ENCODE data around the gene IL22RA1.

IL22RA1 gene

GRCh38 chr1:24111996-24112779 is 30.8 kb downstream of the IL22RA1 start, which contains the start of gene MYOM3:
Gene MYOM3, minus strand, starts transcription at chr1:24112135. Its CDS starts 3,499 bp downstream, at chr1:24108636.
- peak; percentile 50 to 77 for DNase-seq

DNA sequence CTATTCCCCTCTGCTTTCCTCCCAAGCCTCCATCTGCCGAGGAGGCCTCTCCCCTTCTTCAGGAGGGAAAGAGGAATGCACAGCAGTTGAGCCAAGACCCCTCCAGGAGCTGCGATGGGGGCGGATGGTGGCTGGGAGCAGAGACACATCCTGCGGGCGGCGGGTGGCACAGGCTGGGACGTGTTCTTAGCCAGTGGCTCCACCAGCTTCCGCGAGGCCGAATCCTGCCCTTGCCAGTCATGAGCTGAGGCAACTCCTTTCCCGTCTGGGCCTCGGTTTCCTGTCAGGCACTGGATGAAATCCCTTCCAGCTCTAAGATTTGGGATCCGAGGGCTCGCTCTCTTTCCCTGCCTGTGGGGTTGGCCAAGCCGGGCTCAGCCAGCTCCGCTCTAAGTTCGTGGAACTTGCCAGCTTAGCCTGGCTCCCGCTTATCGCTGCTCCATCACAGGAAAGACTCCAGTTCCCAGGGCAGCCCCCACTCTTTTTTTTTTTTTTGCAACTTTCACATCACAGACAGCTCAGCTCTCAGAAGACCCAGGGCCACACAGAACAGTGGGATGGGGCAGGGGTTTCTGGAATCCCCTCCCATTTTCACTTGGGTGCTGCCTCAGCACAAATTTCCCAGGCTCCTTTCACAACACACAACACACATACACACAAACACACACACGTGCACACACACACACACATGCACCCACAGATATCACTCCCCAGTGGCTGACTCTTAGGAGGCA is 31.5 kb downstream of the IL22RA1 start:
- no peak for DNase-seq

DNA sequence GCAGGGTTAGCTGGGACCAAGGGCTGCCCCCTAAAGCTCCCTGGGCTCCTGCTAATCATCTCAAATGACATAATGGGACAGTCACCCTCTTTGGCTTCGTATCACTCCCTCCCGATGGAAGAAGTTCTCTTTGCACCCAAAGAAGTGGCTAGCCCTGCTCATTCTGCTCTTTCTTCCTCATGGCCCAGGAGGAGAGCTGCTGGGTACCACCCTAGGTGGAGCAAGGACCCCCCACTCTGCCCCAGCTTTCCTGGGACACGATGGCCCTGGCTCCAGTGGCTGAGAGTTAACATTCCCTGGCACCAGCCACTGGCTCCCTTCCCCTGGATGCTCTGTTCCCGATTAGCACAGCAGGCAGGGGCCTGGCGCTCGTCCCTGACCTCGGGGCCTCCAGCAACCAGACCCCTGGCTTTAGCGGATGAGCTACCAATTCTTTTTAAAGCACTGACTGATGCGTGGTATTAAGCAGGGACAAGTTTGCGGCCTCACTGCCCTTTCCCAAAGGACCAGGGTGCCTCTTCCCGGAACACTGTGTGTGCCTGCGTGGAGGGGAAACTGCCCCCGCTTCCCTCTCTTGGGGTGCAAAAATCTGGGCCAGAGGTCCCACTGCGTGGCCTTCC is 32.2 kb downstream of the IL22RA1 start:
- no peak for DNase-seq

DNA sequence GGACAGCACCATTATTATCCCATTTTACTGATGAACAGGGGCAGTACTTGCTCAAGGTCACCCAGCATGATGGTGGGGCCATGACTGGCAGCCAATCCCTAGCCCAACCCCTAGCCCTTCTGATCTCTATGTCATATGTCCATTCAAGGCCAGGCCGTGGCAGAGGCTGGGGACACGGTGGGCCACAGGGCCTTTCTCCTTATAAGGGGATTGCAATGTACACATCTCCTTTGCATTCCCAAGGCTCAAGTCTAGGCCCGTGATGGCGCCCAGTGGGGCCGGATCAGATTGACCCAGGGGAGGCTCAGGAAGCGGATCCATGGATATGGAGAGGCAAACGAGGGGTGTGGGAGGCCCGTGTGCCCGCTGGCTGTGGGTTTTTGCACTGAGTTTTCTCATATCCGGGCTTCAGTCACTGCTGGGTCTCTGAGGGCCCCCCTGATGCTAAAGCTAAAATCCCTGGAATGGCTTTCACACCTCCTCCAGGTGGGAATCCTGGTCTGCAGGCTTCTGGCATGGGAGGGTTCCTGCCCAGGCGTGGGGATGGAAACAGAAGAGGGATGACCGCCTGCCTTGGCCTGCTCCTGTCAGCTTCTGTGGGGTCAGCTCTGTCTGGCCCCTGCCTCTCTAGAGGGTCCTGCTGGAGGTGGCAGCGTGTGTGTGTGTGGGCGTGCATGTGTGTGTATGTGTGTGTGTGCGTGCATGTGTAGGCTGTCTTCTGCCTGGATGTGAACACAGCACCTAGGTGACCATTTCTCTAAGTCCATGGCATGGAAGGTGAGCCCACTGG is 33.1 kb downstream of the IL22RA1 start:
- DNase-seq: no peak

DNA sequence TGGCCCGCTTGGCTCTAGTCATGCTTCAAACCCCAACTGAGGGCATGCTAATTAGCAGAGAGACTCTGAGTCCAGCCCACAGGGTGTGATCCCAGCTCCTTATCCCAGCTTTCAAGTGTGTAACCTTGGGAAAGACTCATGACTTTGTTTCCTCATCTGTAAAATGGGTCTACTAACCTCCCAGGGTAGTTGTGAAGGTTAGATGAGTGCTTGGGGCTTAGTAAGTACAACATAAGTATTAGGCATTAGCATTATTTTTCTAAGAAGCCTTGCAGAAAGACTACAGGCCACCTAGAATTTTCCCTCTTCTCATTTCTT is 33.8 kb downstream of the IL22RA1 start:
- DNase-seq: no peak

DNA sequence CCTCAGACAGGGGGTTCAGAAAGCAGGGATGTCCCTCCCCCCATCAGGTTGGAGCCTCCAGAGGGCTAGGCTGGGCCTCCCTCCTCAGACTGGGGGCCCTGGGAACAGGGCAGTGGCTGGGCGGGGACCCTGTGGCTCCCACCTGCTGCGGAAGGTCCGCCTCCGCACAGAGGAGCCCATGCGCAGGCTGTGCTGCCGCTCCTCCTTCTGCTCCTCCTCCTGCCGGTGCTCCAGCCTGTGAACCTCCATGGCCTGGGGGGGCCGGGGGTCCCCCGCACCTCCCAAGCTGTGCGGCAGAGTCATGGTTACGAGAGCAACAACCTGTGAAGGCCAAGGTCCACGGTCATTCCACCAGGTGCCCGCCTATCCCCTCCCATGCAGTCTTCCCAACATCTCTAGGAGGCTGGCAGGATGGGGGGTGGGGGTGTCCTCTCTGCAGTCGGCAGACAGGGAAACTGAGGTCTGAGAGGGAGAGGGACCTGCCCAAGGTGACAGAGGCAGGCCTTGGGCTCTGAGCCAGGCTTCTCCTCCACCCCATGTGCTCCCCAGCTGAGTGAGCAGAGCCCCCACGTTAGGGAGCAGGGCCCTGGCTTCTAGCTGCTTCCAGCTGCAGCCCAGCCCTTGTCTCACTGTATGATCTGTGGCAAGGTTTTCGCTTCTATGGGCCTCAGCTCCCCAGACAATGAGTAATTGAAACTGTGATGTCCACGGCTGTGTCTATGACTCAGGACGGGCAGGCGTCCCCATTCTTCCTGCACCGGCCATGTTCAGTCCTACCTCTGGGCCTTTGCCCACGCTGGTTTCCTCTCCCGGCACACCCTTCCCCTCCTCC is 34.4 kb downstream of the IL22RA1 start:
- no peak for DNase-seq

- no peak for DNase-seq
Observed at GRCh38 chr1:24107462-24108138, 35.3 kb downstream of the IL22RA1 start.

DNA sequence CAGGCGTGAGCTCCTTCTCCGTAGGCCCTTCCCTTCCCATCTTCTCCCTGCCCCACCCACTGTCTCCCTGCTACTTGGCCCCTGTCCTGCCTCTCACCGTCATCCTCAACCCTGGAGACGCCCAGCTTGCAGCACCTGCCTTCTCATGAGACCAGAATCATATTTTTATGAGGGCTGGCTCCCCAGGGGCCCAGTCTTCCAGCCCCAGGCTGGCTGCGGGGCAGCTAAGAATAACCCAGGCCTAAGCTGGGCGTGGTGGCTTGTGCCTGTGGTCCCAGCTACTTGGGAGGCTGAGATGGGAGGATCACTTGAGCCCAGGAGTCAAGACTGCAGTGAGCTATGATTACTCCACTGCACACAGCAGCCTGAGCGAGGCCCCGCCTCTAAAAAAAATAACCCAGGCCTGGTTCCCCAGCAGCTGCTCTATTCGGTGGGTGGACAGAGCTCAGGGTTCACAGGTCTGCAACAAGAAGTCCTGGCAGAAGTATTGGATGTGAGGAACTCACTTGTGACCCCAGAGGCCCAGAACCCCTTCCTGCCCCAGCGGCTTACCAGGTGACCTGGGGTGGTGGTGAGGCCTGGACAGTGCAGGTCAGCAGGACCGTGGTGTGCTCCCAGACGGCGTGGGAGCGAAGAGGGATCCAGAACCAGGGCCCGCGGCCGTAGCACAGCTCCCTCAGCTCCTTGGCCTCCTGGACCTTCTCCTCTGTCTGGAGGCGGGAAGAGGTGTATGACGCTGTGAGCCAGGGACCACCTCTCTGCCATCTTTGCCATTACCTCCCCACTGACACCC is 37.4 kb downstream of the IL22RA1 start:
- no peak for DNase-seq

GRCh38 chr1:24104854-24105253 is 38.1 kb downstream of the IL22RA1 start:
- DNase-seq: no peak

- no peak for DNase-seq
Observed at GRCh38 chr1:24103879-24104278, 39.1 kb downstream of the IL22RA1 start.

- no peak for DNase-seq
Observed at GRCh38 chr1:24103408-24103807, 39.5 kb downstream of the IL22RA1 start.

GRCh38 chr1:24102961-24103360 is 40.0 kb downstream of the IL22RA1 start:
- DNase-seq: no peak

DNA sequence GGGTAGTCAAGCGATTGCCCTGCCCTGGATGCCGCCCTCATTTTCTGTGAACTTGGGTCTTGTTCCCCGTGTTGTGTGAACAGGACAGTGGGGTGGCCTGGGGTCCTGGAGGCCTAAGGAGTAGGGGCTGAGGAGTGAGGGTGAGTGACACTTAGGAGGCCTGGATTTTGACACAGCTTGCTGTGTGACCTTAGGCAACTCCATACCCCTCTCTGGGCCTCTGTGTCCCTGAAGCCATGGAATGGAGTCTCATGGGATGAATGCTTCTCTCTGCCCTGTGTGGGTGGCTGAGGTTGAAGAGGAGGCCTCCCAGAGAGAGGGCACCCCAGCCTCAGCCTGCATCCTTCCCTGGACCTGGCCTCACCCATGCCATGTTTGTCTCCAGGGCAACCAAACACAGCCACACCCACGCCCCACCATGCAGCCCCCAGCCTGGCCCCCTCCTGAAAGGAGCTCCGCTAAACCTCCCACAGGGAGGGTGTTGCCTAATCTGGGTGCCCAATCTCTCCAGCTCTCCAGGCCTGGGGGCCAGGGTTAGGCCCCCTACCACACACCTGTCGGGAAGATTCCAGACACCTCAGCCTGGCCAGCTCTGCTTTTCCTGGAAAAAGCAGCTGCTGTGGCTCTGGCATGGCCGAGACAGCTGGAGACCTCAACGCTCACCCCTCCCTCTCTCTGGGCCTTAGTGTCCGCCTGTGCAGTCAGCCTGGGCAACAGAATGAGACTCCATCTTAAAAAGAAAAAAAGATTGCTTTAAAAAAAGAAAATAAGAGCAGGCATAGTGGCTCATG is 40.9 kb downstream of the IL22RA1 start:
- peak in 1 of 2 experiments; percentile 28 for DNase-seq

DNA sequence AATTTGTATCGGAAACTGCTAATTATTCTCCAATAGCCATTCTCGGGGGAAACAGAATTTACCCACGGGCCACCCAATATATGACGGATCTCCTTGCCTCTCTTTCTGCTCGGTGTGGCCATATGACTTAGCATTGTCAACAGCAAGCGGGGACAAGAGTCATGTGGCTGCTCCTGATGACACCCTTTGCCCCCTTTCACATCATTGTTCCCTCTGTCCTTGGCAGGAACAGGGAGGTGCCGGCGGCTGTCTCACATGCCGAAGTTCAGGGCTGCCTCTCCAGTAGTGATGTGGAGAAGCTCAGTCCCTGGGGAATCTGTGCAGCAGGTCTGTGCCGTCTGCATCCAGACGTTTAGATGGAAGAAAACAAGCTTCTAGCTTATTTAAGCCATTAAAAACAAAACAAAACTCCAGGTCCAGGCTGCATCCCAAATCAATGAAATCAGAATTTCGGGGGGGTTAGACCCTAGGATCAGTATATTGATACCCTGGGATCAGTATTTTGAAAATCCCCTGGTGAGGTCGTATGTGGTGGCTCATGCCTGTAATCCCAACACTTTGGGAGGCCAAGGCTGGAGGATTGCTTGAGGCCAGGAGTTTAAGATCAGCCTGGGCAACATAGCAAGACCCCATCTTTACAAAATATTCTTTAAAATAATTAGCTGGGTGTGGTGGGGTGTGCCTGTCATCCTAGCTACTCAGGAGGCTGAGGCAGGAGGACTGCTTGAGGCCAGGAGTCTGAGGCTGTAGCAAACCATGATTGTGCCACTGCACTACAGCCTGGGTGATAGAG is 41.8 kb downstream of the IL22RA1 start:
- no peak for DNase-seq

- no peak for DNase-seq
Observed at GRCh38 chr1:24098943-24099638, 43.8 kb downstream of the IL22RA1 start.

DNA sequence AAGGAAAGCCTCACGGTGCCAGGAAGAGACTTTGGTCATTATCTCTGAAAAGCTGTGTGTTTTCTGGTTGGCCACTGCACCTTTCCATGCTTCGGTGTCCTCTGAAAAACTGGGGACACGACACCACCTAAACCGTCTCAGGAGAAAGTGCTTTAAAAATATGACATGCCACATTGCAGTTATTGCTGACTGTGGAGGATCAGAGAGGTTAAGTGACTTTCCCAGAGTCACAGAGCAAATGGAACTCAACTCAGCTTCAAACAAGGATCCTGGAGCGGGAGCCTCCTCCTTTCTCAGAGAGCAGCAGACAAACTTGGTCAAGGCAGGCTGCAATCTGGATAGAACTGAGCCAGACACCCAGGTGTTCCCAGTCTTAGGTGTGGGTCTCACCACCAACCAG is 44.8 kb downstream of the IL22RA1 start:
- no peak for DNase-seq

DNA sequence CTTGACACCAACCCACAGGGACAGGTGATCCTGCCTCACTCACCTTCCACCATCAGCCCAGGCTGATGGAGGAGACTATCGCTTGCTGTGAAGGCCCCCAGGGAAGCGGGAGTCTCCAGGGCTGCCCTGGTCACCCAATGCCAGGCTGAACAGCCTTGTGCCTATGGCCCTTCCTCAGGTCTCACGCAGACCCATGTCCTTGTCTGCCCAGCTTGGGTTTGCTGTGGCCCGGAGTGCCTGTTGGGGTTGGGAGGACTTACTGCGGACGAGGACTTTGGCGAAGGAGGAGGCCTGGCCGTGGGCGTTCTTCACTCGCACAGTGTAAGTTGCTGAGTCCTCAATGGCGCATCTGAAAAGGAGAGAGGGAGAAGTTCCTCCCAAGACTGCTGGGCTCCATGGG is 45.3 kb downstream of the IL22RA1 start:
- DNase-seq: no peak

- DNase-seq: no peak
Observed at GRCh38 chr1:24096739-24097103, 46.2 kb downstream of the IL22RA1 start.
